ENCODE data around the gene ZBTB9.

The ZBTB9 gene

DNA sequence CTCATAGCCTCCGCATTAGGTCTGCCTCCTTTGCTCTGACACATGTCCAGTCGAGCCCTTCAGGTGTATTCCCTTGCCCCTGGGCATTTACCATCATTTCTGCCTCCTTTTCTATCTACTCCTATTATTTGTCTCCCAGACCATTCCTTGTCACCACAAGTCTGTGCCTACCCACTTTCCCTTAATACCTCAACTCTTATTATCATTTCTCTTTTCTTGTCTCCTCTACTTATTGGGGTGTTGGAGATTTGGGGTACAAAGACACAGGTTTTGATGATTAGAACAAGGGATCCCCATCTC lies 33.1 kb upstream of the ZBTB9 start:
- peaks cover 39% of the 10 kb centered on the region for H3K4me1 ChIP-seq (ENCODE audit: insufficient read depth, low read length, severe bottlenecking)
- H3K79me2 ChIP-seq (ENCODE audit: insufficient read depth, low read length): 0 out of 2 replicates have a peak, but pooled peaks cover 5% of the 10 kb centered on the region
- H3K9me2 ChIP-seq (ENCODE audit: low read depth, low read length): no peaks in the 10 kb centered on the region
- no peak overlapping the region for H3K4me3 ChIP-seq (ENCODE audit: low read depth, low read length, poor library complexity, severe bottlenecking)
- H3K27me3 ChIP-seq (ENCODE audit: insufficient read depth, low read length): no peaks in the 10 kb centered on the region
- no peak overlapping the region for H2AFZ ChIP-seq (ENCODE audit: low read length)
- H4K20me1 ChIP-seq (ENCODE audit: insufficient read depth, low read length): no peaks in the 10 kb centered on the region
- no peak overlapping the region for H3K9ac ChIP-seq (ENCODE audit: low read length)
- no peak overlapping the region for H3K27ac ChIP-seq (ENCODE audit: low read depth, low read length, poor library complexity, severe bottlenecking)
- H3F3A ChIP-seq (ENCODE audit: insufficient read depth, low read length): no peaks in the 10 kb centered on the region
- no peak overlapping the region for H3K4me2 ChIP-seq (ENCODE audit: low read length)
- H3K9me3 ChIP-seq (ENCODE audit: low read length): no peaks in the 10 kb centered on the region
- no peaks in the 10 kb centered on the region for H3K36me3 ChIP-seq (ENCODE audit: insufficient read depth, low read length)
- TF ChIP-seq, protein P1, sequence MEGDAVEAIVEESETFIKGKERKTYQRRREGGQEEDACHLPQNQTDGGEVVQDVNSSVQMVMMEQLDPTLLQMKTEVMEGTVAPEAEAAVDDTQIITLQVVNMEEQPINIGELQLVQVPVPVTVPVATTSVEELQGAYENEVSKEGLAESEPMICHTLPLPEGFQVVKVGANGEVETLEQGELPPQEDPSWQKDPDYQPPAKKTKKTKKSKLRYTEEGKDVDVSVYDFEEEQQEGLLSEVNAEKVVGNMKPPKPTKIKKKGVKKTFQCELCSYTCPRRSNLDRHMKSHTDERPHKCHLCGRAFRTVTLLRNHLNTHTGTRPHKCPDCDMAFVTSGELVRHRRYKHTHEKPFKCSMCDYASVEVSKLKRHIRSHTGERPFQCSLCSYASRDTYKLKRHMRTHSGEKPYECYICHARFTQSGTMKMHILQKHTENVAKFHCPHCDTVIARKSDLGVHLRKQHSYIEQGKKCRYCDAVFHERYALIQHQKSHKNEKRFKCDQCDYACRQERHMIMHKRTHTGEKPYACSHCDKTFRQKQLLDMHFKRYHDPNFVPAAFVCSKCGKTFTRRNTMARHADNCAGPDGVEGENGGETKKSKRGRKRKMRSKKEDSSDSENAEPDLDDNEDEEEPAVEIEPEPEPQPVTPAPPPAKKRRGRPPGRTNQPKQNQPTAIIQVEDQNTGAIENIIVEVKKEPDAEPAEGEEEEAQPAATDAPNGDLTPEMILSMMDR (IDR thresholded peaks at IDR 0.05; ENCODE audit: low read length): no peak
- no peak for TF ChIP-seq EZH2 (IDR thresholded peaks at IDR 0.05; ENCODE audit: borderline replicate concordance, low read length)

GRCh38 chr6:33423777-33424176 lies 30.6 kb upstream of the ZBTB9 start:
- H3K9me3 ChIP-seq (ENCODE audit: low read length): no peaks in the 10 kb centered on the region
- no peak overlapping the region for H3K4me3 ChIP-seq (ENCODE audit: low read depth, low read length, poor library complexity, severe bottlenecking)
- TF ChIP-seq EZH2 (IDR thresholded peaks at IDR 0.05; ENCODE audit: borderline replicate concordance, low read length): no peak
- TF ChIP-seq, protein P1 (IDR thresholded peaks at IDR 0.05; ENCODE audit: low read length): no peak
- H3K79me2 ChIP-seq (ENCODE audit: insufficient read depth, low read length): no peaks in the 10 kb centered on the region
- H3K27ac ChIP-seq (ENCODE audit: low read depth, low read length, poor library complexity, severe bottlenecking): no peak overlapping the region
- H3K4me2 ChIP-seq (ENCODE audit: low read length): no peak overlapping the region
- H2AFZ ChIP-seq (ENCODE audit: low read length): no peak overlapping the region
- H3K9ac ChIP-seq (ENCODE audit: low read length): no peak overlapping the region
- H4K20me1 ChIP-seq (ENCODE audit: insufficient read depth, low read length): no peaks in the 10 kb centered on the region
- peaks cover 42% of the 10 kb centered on the region for H3K4me1 ChIP-seq (ENCODE audit: insufficient read depth, low read length, severe bottlenecking)
- no peaks in the 10 kb centered on the region for H3F3A ChIP-seq (ENCODE audit: insufficient read depth, low read length)
- no peaks in the 10 kb centered on the region for H3K27me3 ChIP-seq (ENCODE audit: insufficient read depth, low read length)
- no peaks in the 10 kb centered on the region for H3K9me2 ChIP-seq (ENCODE audit: low read depth, low read length)
- no peaks in the 10 kb centered on the region for H3K36me3 ChIP-seq (ENCODE audit: insufficient read depth, low read length)

DNA sequence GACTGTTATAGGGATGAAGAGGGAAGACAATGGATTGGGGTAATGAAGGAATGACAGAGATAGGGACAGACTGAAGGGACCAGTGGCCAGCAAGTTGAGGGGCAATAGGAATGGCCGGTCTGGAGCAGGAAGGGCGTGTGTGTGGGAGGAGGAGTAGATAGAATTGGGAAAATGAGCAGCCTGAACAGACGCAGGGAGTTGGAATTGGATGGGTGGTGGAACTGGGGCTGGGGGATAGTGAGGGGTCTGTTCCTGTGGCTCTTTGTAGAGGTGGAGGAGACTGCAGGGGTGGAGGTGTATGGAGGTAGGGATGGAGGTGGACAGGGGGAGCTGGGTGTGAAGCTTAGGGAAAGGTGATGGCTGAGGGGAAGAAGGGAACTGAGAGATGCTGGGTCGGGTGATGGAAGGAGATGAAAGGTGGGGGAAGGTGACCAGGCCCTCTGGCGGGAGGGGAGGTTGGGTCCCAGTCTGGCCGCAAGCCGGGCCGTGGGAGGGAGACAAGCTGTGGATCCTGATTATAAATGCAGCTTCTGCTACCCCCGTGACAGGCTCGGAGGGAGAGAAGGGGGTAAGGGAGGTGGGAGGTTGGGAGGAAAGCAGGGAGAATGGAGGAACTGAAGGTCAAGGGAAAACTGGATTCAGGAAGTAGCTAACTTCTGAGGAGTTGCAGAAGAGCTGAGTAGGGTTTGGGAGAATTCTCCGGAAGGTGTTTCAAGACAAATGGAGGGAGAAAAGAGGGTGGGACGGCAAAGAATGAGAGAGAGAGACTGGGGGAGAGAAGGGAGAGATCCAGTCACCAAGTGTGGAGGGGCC lies 29.3 kb upstream of the ZBTB9 start:
- Histone ChIP-seq H3K9me3 (ENCODE audit: low read length) (no peaks in the 10 kb centered on the region), H3F3A (ENCODE audit: insufficient read depth, low read length) (0 out of 2 replicates have a peak, but pooled peaks cover 5% of the 10 kb centered on the region), H3K27me3 (ENCODE audit: insufficient read depth, low read length) (no peaks in the 10 kb centered on the region), H3K4me1 (ENCODE audit: insufficient read depth, low read length, severe bottlenecking) (peaks cover 45% of the 10 kb centered on the region), H3K4me2 (ENCODE audit: low read length) (peak overlapping the region; percentile 70), H2AFZ (ENCODE audit: low read length) (no peak overlapping the region), H3K36me3 (ENCODE audit: insufficient read depth, low read length) (no peaks in the 10 kb centered on the region), H3K27ac (ENCODE audit: low read depth, low read length, poor library complexity, severe bottlenecking) (no peak overlapping the region), H3K9ac (ENCODE audit: low read length) (peak overlapping the region; percentile 61), H4K20me1 (ENCODE audit: insufficient read depth, low read length) (no peaks in the 10 kb centered on the region), H3K79me2 (ENCODE audit: insufficient read depth, low read length) (no peaks in the 10 kb centered on the region), H3K4me3 (ENCODE audit: low read depth, low read length, poor library complexity, severe bottlenecking) (peak overlapping the region; percentile 60), H3K9me2 (ENCODE audit: low read depth, low read length) (no peaks in the 10 kb centered on the region)
- no peak for TF ChIP-seq EZH2 (IDR thresholded peaks at IDR 0.05; ENCODE audit: borderline replicate concordance, low read length)

Data from OCI-LY1 (cell line).